Subcutaneous adipose tissue (tissue), 4 donors: Measurements from ENCODE around the gene MEAK7. TPM values are rescaled to one million over a fixed set of nuclear protein-coding genes. Genes with fewer than 3 reads are reported as not detected.

ENCODE experiments used
- CTCF ChIP-seq: fragments of 450-650 bp; IDR thresholded peaks from one replicate; pipeline ENCODE4 v1.5.1; 2016; ENCODE audit warnings: low read depth, mild to moderate bottlenecking, control low read depth, antibody characterized with exemption, moderate library complexity
- total RNA-seq, 4 donors: library from RNA; depleted of rRNA; stranded (reverse); fragments of >200 nt; gene quantifications; one replicate each; pipeline ENCODE4 v1.1.0, GENCODE V29; 2016

Gene MEAK7
- total RNA-seq, 4 donors from 2014 or later: 4.2 to 14.3 (median 11.8) TPM

- no peak for TF ChIP-seq CTCF
Measured at GRCh38 chr16:84514874-84515835, 10.7 kb upstream of the MEAK7 start.

- no peak for TF ChIP-seq CTCF
Measured at GRCh38 chr16:84514295-84514873, 9.9 kb upstream of the MEAK7 start.

- TF ChIP-seq CTCF: no peak
Measured at GRCh38 chr16:84513666-84514065, 9.2 kb upstream of the MEAK7 start.

GRCh38 chr16:84513123-84513522 lies 8.7 kb upstream of the MEAK7 start:
- TF ChIP-seq CTCF: no peak

- no peak for TF ChIP-seq CTCF
Measured at GRCh38 chr16:84511831-84512230, 7.4 kb upstream of the MEAK7 start.

- TF ChIP-seq CTCF: no peak
Measured at GRCh38 chr16:84511180-84511800, 6.8 kb upstream of the MEAK7 start.
